ENCODE data around the gene SLF1.

Gene SLF1

DNA sequence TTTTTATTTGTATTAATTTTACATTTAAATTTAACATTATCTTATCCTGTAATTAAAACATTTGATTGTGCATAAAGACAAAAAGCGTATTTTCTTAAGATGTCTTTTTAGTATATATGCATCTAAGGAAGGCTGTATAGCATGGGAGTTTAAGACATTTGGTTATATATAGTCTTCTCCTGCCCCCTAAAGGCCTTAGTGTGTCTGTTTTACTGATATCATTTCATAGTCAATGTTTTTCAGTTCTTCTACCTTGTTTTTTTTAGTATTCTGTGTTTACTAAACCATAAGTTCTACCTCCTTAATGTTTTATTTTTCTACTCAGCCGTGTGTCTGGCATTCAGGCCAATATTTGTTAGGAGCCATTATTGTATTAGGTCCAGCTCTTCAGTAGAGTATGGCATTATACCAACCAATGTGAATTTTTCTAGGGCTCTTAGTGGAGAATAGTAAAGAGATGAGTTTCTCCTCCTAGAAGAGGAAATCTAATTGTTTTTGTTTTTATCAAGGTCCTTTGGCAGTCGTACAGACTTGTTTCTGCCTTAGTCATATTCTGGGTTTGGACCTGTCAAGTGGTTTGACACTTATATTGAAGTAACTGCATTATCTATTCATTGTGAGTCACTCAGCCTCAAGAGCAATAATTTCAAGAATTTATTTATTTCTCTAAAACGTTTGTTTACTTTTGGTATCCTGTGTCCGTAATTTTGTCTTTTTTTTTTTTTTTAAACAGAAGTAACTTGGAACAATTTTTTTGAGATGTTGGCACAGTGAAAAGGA is 74.8 kb downstream of the SLF1 start:
- TF ChIP-seq REST (IDR thresholded peaks at IDR 0.05; ENCODE audit: insufficient read depth in 1 of 2, low read depth in 2 of 2, low read length in 2 of 2) (no peak), FOXP2 (optimal IDR thresholded peaks at IDR 0.05; ENCODE audit: borderline replicate concordance, extremely low read depth, extremely low read length, insufficient read depth) (no peak), POLR2AphosphoS5 (IDR thresholded peaks at IDR 0.05; ENCODE audit: low read depth, low read length) (no peak), TAF1 (IDR thresholded peaks at IDR 0.05; ENCODE audit: borderline replicate concordance, insufficient read depth, low read length) (no peak), SIN3A (IDR thresholded peaks at IDR 0.05; ENCODE audit: borderline replicate concordance, insufficient read depth, low read length) (no peak)

DNA sequence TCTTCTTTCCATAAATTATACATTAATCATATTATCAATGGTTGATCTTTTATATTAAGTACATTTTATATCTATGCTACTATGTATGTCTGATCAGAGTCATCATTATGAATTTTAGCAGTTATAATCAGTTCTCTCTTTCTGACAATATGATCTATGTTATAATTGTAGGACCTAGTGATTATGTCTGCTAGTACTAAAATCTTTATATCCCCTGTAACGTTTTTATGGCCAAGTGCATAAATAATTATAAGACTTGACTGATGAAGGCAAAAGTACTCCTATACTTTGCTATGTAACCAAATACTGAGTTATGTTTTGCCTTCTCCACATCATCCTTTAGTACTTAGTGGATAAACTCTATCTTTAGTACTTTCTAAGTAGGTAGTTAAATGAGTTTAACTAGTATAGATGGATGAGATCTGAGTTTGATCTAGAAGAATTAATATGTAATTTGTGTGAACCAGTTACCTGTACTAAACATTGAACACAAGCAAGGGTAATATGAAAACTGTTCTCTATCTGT is 75.4 kb downstream of the SLF1 start:
- TF ChIP-seq SIN3A (IDR thresholded peaks at IDR 0.05; ENCODE audit: borderline replicate concordance, insufficient read depth, low read length) (no peak), REST (IDR thresholded peaks at IDR 0.05; ENCODE audit: insufficient read depth in 1 of 2, low read depth in 2 of 2, low read length in 2 of 2) (no peak), TAF1 (IDR thresholded peaks at IDR 0.05; ENCODE audit: borderline replicate concordance, insufficient read depth, low read length) (no peak), POLR2AphosphoS5 (IDR thresholded peaks at IDR 0.05; ENCODE audit: low read depth, low read length) (no peak), FOXP2 (optimal IDR thresholded peaks at IDR 0.05; ENCODE audit: borderline replicate concordance, extremely low read depth, extremely low read length, insufficient read depth) (no peak)

DNA sequence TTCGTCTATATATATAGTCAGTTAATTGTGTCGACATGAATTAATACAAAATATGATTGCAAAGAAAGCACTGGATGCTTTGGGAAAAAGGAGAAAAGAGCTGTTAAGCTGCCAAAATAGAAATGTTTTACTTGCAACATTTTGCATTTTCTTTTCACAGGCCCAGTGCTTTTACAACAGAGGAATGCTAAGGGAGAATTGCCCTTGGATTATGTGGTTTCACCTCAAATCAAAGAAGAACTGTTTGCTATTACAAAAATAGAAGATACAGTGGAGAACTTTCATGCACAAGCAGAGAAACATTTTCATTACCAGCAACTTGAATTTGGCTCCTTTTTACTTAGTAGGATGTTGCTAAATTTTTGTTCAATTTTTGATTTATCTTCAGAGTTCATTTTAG is 76.2 kb downstream of the SLF1 start:
- TF ChIP-seq SIN3A (IDR thresholded peaks at IDR 0.05; ENCODE audit: borderline replicate concordance, insufficient read depth, low read length): no peak
- TF ChIP-seq POLR2AphosphoS5 (IDR thresholded peaks at IDR 0.05; ENCODE audit: low read depth, low read length): no peak
- TF ChIP-seq FOXP2 (optimal IDR thresholded peaks at IDR 0.05; ENCODE audit: borderline replicate concordance, extremely low read depth, extremely low read length, insufficient read depth): no peak
- no peak for TF ChIP-seq REST (IDR thresholded peaks at IDR 0.05; ENCODE audit: insufficient read depth in 1 of 2, low read depth in 2 of 2, low read length in 2 of 2)
- TF ChIP-seq TAF1 (IDR thresholded peaks at IDR 0.05; ENCODE audit: borderline replicate concordance, insufficient read depth, low read length): no peak

DNA sequence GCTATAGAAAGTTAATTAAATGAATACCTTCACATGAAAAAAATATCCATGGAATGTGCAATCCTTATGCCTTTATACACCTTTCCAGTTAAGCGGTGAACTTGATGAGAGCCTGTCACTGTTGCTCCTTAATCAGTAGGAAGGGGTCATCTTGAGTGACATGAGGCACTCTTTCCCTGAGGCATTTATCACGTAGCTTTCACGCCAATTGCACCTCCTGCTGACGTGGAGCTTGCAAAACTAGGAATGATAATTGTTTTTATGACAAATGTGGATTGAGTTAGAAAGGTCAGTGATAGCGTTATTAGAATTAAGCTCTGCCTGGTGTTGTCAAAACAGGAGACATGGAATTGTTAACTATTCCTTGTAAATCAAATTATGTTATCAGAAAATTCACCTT is 79.7 kb downstream of the SLF1 start:
- no peak for TF ChIP-seq TAF1 (IDR thresholded peaks at IDR 0.05; ENCODE audit: borderline replicate concordance, insufficient read depth, low read length)
- TF ChIP-seq FOXP2 (optimal IDR thresholded peaks at IDR 0.05; ENCODE audit: borderline replicate concordance, extremely low read depth, extremely low read length, insufficient read depth): no peak
- TF ChIP-seq REST (IDR thresholded peaks at IDR 0.05; ENCODE audit: insufficient read depth in 1 of 2, low read depth in 2 of 2, low read length in 2 of 2): no peak

Measured in PFSK-1 (cell line).